ENCODE measurements around the gene PAK3. TPM values are rescaled to one million over a fixed set of nuclear protein-coding genes. Genes with fewer than 3 reads are reported as not detected.

The PAK3 gene
- total RNA-seq, 1 experiment from 2014 or later = 1.1 TPM

- DNase-seq (ENCODE audit: low read depth) = no peak
These were observed 164.5 kb downstream of the PAK3 start for GRCh38 chrX:111260451-111260850.

GRCh38 chrX:111262086-111262485 is 166.1 kb downstream of the PAK3 start:
- DNase-seq (ENCODE audit: low read depth) = no peak

- DNase-seq (ENCODE audit: low read depth) = no peak
These were observed 168.4 kb downstream of the PAK3 start for GRCh38 chrX:111264385-111264784.

GRCh38 chrX:111265486-111265885 is 169.5 kb downstream of the PAK3 start:
- DNase-seq (ENCODE audit: low read depth) = no peak

- no peak for DNase-seq (ENCODE audit: low read depth)
These were observed 172.5 kb downstream of the PAK3 start for GRCh38 chrX:111268506-111268905.

- peak; percentile 14 for DNase-seq (ENCODE audit: low read depth)
These were observed 174.3 kb downstream of the PAK3 start, which contains the start of gene CAPN6 for GRCh38 chrX:111270339-111270738. Gene CAPN6, minus strand, starts transcription at chrX:111270483. Its CDS starts 6,547 bp downstream, at chrX:111263936.

Other genes with a start within 250 kb of the PAK3 start
- not detected in 2 replicates for gene CAPN6, start 174.3 kb downstream of the PAK3 start, total RNA-seq (2014; rRNA removed; shearing (Covaris generic))